ENCODE results near the gene UTP20. TPM values are rescaled to one million over a fixed set of nuclear protein-coding genes. Genes with fewer than 3 reads are reported as not detected.

Gene UTP20
- total RNA-seq, 4 donors from 2014 or later, result 9.3 to 12.6 (median 10.7) TPM

GRCh38 chr12:101343893-101344292 is 64.0 kb downstream of the UTP20 start:
- Histone ChIP-seq H3K4me3 (no peak overlapping the region), H3K27me3 (no peaks in the 10 kb centered on the region), H3K27ac (replicated peaks in 1 of 4) (no peak overlapping the region), H3K36me3 (peaks cover 69 to 98% (median 87%) of the 10 kb centered on the region in 4 donors), H3K9me3 (no peaks in the 10 kb centered on the region), H3K4me1 (no peaks in the 10 kb centered on the region)
- intact Hi-C loops (cut with DNase I), result no loop called here
- no peak for DNase-seq (ENCODE audit: extremely low spot score)
- 90% methylated on average over 3 of the region's 3 CpGs for WGBS
- no peak for TF ChIP-seq EP300 (IDR thresholded peaks at IDR 0.05)
- no peak for TF ChIP-seq CTCF (IDR thresholded peaks at IDR 0.05)
- TF ChIP-seq POLR2AphosphoS5 (IDR thresholded peaks at IDR 0.05), result no peak
- TF ChIP-seq POLR2A (IDR thresholded peaks at IDR 0.05; ENCODE audit: low read depth), result no peak

GRCh38 chr12:101351682-101352081 is 71.8 kb downstream of the UTP20 start:
- TF ChIP-seq POLR2AphosphoS5 (IDR thresholded peaks at IDR 0.05), result no peak
- TF ChIP-seq POLR2A (IDR thresholded peaks at IDR 0.05; ENCODE audit: low read depth), result no peak
- no peaks in the 10 kb centered on the region for H3K27me3 ChIP-seq
- no peaks in the 10 kb centered on the region for H3K4me1 ChIP-seq
- DNase-seq (ENCODE audit: extremely low spot score), result no peak
- H3K4me3 ChIP-seq, result no peak overlapping the region
- 99% methylated on average over 4 of the region's 4 CpGs for WGBS
- intact Hi-C loops (cut with DNase I), result no loop called here
- H3K36me3 ChIP-seq, result peaks cover 62 to 94% (median 81%) of the 10 kb centered on the region in 4 donors
- H3K9me3 ChIP-seq, result no peaks in the 10 kb centered on the region
- H3K27ac ChIP-seq (replicated peaks in 1 of 4), result no peak overlapping the region

- Histone ChIP-seq H3K36me3 (peaks cover 37 to 86% (median 75%) of the 10 kb centered on the region in 4 donors), H3K27ac (replicated peaks in 1 of 4) (no peak overlapping the region), H3K27me3 (no peaks in the 10 kb centered on the region), H3K9me3 (no peaks in the 10 kb centered on the region), H3K4me1 (no peaks in the 10 kb centered on the region), H3K4me3 (no peak overlapping the region)
- no peak for TF ChIP-seq POLR2A (IDR thresholded peaks at IDR 0.05; ENCODE audit: low read depth)
- no peak for TF ChIP-seq EP300 (IDR thresholded peaks at IDR 0.05)
- TF ChIP-seq CTCF (IDR thresholded peaks at IDR 0.05), result no peak
- no peak for TF ChIP-seq POLR2AphosphoS5 (IDR thresholded peaks at IDR 0.05)
- 86% methylated on average over 5 of the region's 5 CpGs for WGBS
- intact Hi-C loops (cut with DNase I), result no loop called here
- no peak for DNase-seq (ENCODE audit: extremely low spot score)
Measured at GRCh38 chr12:101356794-101357193, 76.9 kb downstream of the UTP20 start.

- 88% methylated on average over 8 of the region's 8 CpGs for WGBS
- no peak overlapping the region for H3K4me3 ChIP-seq
- intact Hi-C loops (cut with DNase I), result no loop called here
- DNase-seq (ENCODE audit: extremely low spot score), result no peak
- H3K27me3 ChIP-seq, result no peaks in the 10 kb centered on the region
- H3K36me3 ChIP-seq, result peaks cover 34 to 93% (median 77%) of the 10 kb centered on the region in 4 donors
- TF ChIP-seq CTCF (IDR thresholded peaks at IDR 0.05) (no peak), EP300 (IDR thresholded peaks at IDR 0.05) (no peak), POLR2A (IDR thresholded peaks at IDR 0.05; ENCODE audit: low read depth) (no peak), POLR2AphosphoS5 (IDR thresholded peaks at IDR 0.05) (no peak)
- no peaks in the 10 kb centered on the region for H3K4me1 ChIP-seq
- no peaks in the 10 kb centered on the region for H3K9me3 ChIP-seq
- H3K27ac ChIP-seq (replicated peaks in 1 of 4), result no peak overlapping the region
Measured at GRCh38 chr12:101361455-101361854, 81.5 kb downstream of the UTP20 start.

GRCh38 chr12:101368016-101368415 is 88.1 kb downstream of the UTP20 start:
- WGBS, result 88% methylated on average over 6 of the region's 6 CpGs
- DNase-seq (ENCODE audit: extremely low spot score), result no peak
- peaks cover 32 to 100% (median 91%) of the 10 kb centered on the region in 4 donors for H3K36me3 ChIP-seq
- no peak overlapping the region for H3K4me3 ChIP-seq
- TF ChIP-seq CTCF (IDR thresholded peaks at IDR 0.05), result no peak
- TF ChIP-seq POLR2A (IDR thresholded peaks at IDR 0.05; ENCODE audit: low read depth), result no peak
- TF ChIP-seq EP300 (IDR thresholded peaks at IDR 0.05), result no peak
- no peak for TF ChIP-seq POLR2AphosphoS5 (IDR thresholded peaks at IDR 0.05)
- no peaks in the 10 kb centered on the region for H3K4me1 ChIP-seq
- H3K9me3 ChIP-seq, result no peaks in the 10 kb centered on the region
- intact Hi-C loops (cut with DNase I), result no loop called here
- no peaks in the 10 kb centered on the region for H3K27me3 ChIP-seq
- H3K27ac ChIP-seq (replicated peaks in 1 of 4), result no peak overlapping the region
